Measurements from ENCODE around the gene EPB41L5. TPM values are rescaled to one million over a fixed set of nuclear protein-coding genes. Genes with fewer than 3 reads are reported as not detected.

Gene EPB41L5
- total RNA-seq, 2 donors from 2014 or later, result 44.9 to 51.0 TPM

DNA sequence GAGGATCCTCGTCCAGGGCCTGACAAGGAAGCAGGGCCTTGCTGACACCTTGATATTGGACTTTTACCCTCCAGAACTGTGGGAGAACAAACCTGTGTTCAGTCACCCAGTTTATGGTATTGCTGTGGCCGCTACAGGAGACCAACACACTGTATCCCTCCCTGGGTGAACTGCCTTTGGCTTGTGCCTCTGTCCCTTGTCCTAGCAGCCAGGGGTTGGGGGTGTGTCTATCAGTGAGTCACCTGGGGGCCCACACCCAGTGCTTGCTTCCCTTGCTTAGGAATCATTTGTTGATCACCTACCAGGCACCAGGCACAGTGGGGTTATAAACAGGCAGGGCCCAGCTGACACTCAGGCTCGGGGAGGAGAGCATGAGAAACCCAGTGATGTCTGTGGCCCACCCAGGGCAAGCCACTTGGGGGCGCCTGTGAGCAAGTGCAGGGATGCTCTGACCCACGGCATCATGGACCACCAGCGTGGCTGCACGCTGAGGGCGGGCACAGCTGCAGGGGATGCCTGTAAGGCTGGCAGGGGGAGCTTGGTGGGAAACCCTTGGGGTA lies 193.2 kb downstream of the EPB41L5 start:
- Histone ChIP-seq H3K9ac (ENCODE audit: extremely low read depth, low read length, poor library complexity, severe bottlenecking) (no peak overlapping the region), H3K27me3 (ENCODE audit: control insufficient read depth, insufficient read depth, low read length, poor library complexity, severe bottlenecking) (no peaks in the 10 kb centered on the region), H3K4me1 (ENCODE audit: control insufficient read depth, insufficient read depth, low read length) (no peaks in the 10 kb centered on the region), H3K27ac (ENCODE audit: low read depth, low read length) (no peak overlapping the region), H3K36me3 (ENCODE audit: control insufficient read depth, insufficient read depth, low read length) (no peaks in the 10 kb centered on the region), H3K4me3 (ENCODE audit: low read length) (no peak overlapping the region), H3K9me3 (ENCODE audit: control insufficient read depth, low read length) (no peaks in the 10 kb centered on the region)
- peak; percentile 92 for DNase-seq
- H3K27me3 Mint-ChIP-seq (ENCODE audit: insufficient read depth), result no peaks in the 10 kb centered on the region
- 61 to 67% methylated on average over 5 to 8 of the region's 8 CpGs for WGBS, 2 experiments (ENCODE audit: insufficient coverage in 1 of 2, insufficient read length in 1 of 2)
- no peaks in the 10 kb centered on the region for H3K36me3 Mint-ChIP-seq (ENCODE audit: low read depth)
- no peak overlapping the region for H3K27ac Mint-ChIP-seq
- H3K4me3 Mint-ChIP-seq, result no peak overlapping the region
- peak; percentile 93 for TF ChIP-seq CTCF (conservative IDR thresholded peaks at IDR 0.05)
- no peaks in the 10 kb centered on the region for H3K9me3 Mint-ChIP-seq
- H3K4me1 Mint-ChIP-seq, result peaks cover 3% of the 10 kb centered on the region

- Histone ChIP-seq H3K4me3 (ENCODE audit: low read length) (no peak overlapping the region), H3K27ac (ENCODE audit: low read depth, low read length) (no peak overlapping the region), H3K9me3 (ENCODE audit: control insufficient read depth, low read length) (no peaks in the 10 kb centered on the region), H3K27me3 (ENCODE audit: control insufficient read depth, insufficient read depth, low read length, poor library complexity, severe bottlenecking) (no peaks in the 10 kb centered on the region), H3K9ac (ENCODE audit: extremely low read depth, low read length, poor library complexity, severe bottlenecking) (no peak overlapping the region), H3K36me3 (ENCODE audit: control insufficient read depth, insufficient read depth, low read length) (no peaks in the 10 kb centered on the region), H3K4me1 (ENCODE audit: control insufficient read depth, insufficient read depth, low read length) (no peaks in the 10 kb centered on the region)
- WGBS, 2 experiments (ENCODE audit: insufficient coverage in 1 of 2, insufficient read length in 1 of 2), result 91 to 93% methylated on average over 3 to 10 of the region's 10 CpGs
- no peak for TF ChIP-seq CTCF (conservative IDR thresholded peaks at IDR 0.05)
- H3K9me3 Mint-ChIP-seq, result no peaks in the 10 kb centered on the region
- no peaks in the 10 kb centered on the region for H3K27me3 Mint-ChIP-seq (ENCODE audit: insufficient read depth)
- H3K4me1 Mint-ChIP-seq, result peaks cover 3% of the 10 kb centered on the region
- no peak overlapping the region for H3K27ac Mint-ChIP-seq
- no peak overlapping the region for H3K4me3 Mint-ChIP-seq
- no peaks in the 10 kb centered on the region for H3K36me3 Mint-ChIP-seq (ENCODE audit: low read depth)
- DNase-seq, result no peak
Observed at GRCh38 chr2:120208381-120209353, 195.8 kb downstream of the EPB41L5 start.

GRCh38 chr2:120209427-120210269 lies 196.8 kb downstream of the EPB41L5 start:
- Mint-ChIP-seq H3K27ac (no peak overlapping the region), H3K9me3 (no peaks in the 10 kb centered on the region), H3K36me3 (ENCODE audit: low read depth) (no peaks in the 10 kb centered on the region), H3K4me3 (no peak overlapping the region), H3K27me3 (ENCODE audit: insufficient read depth) (no peaks in the 10 kb centered on the region), H3K4me1 (peaks cover 3% of the 10 kb centered on the region)
- Histone ChIP-seq H3K4me3 (ENCODE audit: low read length) (no peak overlapping the region), H3K27me3 (ENCODE audit: control insufficient read depth, insufficient read depth, low read length, poor library complexity, severe bottlenecking) (no peaks in the 10 kb centered on the region), H3K27ac (ENCODE audit: low read depth, low read length) (no peak overlapping the region), H3K9me3 (ENCODE audit: control insufficient read depth, low read length) (no peaks in the 10 kb centered on the region), H3K4me1 (ENCODE audit: control insufficient read depth, insufficient read depth, low read length) (no peaks in the 10 kb centered on the region), H3K36me3 (ENCODE audit: control insufficient read depth, insufficient read depth, low read length) (no peaks in the 10 kb centered on the region), H3K9ac (ENCODE audit: extremely low read depth, low read length, poor library complexity, severe bottlenecking) (no peak overlapping the region)
- TF ChIP-seq CTCF (conservative IDR thresholded peaks at IDR 0.05), result no peak
- 90 to 96% methylated on average over 10 to 12 of the region's 12 CpGs for WGBS, 2 experiments (ENCODE audit: insufficient coverage in 1 of 2, insufficient read length in 1 of 2)
- no peak for DNase-seq

All from endodermal cell (in vitro differentiated cells).